Ovary (tissue), 3 donors: ENCODE results near the gene CA9.

Experiments
- CTCF ChIP-seq, 3 donors: fragments of 450-650 bp in 2 of 3; fragments of 200-600 bp in 1 of 3; IDR thresholded peaks; one replicate each; pipeline versions ENCODE4 v1.5.1 to v1.8.0; 2016 to 2022; ENCODE audit warnings: antibody characterized with exemption in 3 of 3, mild to moderate bottlenecking in 1 of 3
- POLR2A ChIP-seq: fragments of 450-650 bp; IDR thresholded peaks from one replicate; pipeline ENCODE4 v1.6.1; 2017; ENCODE audit warnings: antibody characterized with exemption, mild to moderate bottlenecking, moderate library complexity
- donor health status: DM: no; HTN: no; CAD: no.

GRCh38 chr9:35687306-35687705, 13.6 kb downstream of the CA9 start:
- TF ChIP-seq CTCF (IDR thresholded peaks at IDR 0.05): no peak
- no peak for TF ChIP-seq POLR2A
